Stomach (tissue), 4 donors: ENCODE results near the gene PPP1R15A.

Experiments used
- EP300 ChIP-seq: sonication (generic); formaldehyde crosslinking; IDR thresholded peaks from one replicate; pipeline ENCODE4 v1.6.1; 2017; ENCODE audit warnings: antibody characterized with exemption
- POLR2A ChIP-seq, 4 donors: fragments of 450-650 bp; IDR thresholded peaks; one replicate each; pipeline ENCODE4 v1.6.1; 2016; ENCODE audit warnings: antibody characterized with exemption in 4 of 4, control low read depth in 2 of 4, mild to moderate bottlenecking in 1 of 4, moderate library complexity in 1 of 4
- POLR2AphosphoS5 ChIP-seq, 3 donors: sonication (generic); formaldehyde crosslinking; IDR thresholded peaks; one replicate each; pipeline ENCODE4 v1.6.1; 2016; ENCODE audit warnings: antibody characterized with exemption in 3 of 3
- TF ChIP-seq, protein P1 (sequence below), 7 experiments: fragments of 450-650 bp in 4 of 7; fragments of 200-600 bp in 3 of 7; sonication (generic) in 3 of 7; IDR thresholded peaks; one replicate each; pipeline ENCODE4 v1.5.1; 2016 to 2019; ENCODE audit warnings: antibody characterized with exemption in 7 of 7, control low read depth in 2 of 7, mild to moderate bottlenecking in 1 of 7

DNA sequence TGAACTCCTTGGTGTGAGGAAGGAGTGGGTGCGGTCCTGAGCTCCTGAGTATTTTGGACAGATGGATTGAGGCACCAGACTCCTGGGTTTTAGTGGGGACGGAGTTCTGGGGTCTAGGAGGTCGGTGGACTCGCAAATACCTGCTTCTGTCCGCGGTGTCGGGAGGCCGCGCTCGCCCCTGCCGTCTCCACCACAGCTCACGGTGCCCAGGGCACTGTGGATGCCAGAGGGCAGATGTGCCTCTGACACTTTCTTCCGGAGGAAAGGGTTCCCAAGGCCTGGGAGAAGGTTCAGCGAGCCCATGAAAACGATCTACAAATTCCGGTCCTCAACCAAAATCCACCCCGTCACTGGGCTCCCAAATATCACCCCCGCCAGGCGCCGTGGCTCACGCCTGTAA is 23.0 kb downstream of the PPP1R15A start:
- TF ChIP-seq POLR2A (IDR thresholded peaks at IDR 0.05) (no peak), POLR2AphosphoS5 (IDR thresholded peaks at IDR 0.05) (no peak), EP300 (no peak)
- TF ChIP-seq, protein P1, sequence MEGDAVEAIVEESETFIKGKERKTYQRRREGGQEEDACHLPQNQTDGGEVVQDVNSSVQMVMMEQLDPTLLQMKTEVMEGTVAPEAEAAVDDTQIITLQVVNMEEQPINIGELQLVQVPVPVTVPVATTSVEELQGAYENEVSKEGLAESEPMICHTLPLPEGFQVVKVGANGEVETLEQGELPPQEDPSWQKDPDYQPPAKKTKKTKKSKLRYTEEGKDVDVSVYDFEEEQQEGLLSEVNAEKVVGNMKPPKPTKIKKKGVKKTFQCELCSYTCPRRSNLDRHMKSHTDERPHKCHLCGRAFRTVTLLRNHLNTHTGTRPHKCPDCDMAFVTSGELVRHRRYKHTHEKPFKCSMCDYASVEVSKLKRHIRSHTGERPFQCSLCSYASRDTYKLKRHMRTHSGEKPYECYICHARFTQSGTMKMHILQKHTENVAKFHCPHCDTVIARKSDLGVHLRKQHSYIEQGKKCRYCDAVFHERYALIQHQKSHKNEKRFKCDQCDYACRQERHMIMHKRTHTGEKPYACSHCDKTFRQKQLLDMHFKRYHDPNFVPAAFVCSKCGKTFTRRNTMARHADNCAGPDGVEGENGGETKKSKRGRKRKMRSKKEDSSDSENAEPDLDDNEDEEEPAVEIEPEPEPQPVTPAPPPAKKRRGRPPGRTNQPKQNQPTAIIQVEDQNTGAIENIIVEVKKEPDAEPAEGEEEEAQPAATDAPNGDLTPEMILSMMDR (IDR thresholded peaks at IDR 0.05) = no peak
